Measurements from ENCODE around the gene PLEKHJ1.

PLEKHJ1 gene

GRCh38 chr19:2269244-2270156 lies 33.4 kb upstream of the PLEKHJ1 start:
- peak; percentile 98 to 99 (median 98) for DNase-seq

GRCh38 chr19:2268861-2269243 lies 32.7 kb upstream of the PLEKHJ1 start:
- DNase-seq, result no peak

GRCh38 chr19:2268480-2268830 lies 32.3 kb upstream of the PLEKHJ1 start:
- no peak for DNase-seq

- no peak for DNase-seq
Observed at GRCh38 chr19:2266183-2266993, 30.3 kb upstream of the PLEKHJ1 start.

- peak in 1 of 4 experiments; percentile 21 for DNase-seq
Observed at GRCh38 chr19:2261438-2262172, 25.5 kb upstream of the PLEKHJ1 start.

GRCh38 chr19:2260341-2260805 lies 24.2 kb upstream of the PLEKHJ1 start:
- no peak for DNase-seq

- no peak for DNase-seq
Observed at GRCh38 chr19:2259336-2259735, 23.2 kb upstream of the PLEKHJ1 start.

GRCh38 chr19:2255982-2256685 lies 20.0 kb upstream of the PLEKHJ1 start, which contains the start of gene JSRP1:
Gene JSRP1 (minus strand): TSS chr19:2256417. CDS start chr19:2255314, 1,103 bp downstream.
- no peak for DNase-seq

GRCh38 chr19:2255112-2255845 lies 19.1 kb upstream of the PLEKHJ1 start:
- no peak for DNase-seq

GRCh38 chr19:2254064-2254872 lies 18.1 kb upstream of the PLEKHJ1 start:
- no peak for DNase-seq

GRCh38 chr19:2253106-2254063 lies 17.3 kb upstream of the PLEKHJ1 start:
- peak in 2 of 4 experiments; percentile 43 to 47 for DNase-seq

GRCh38 chr19:2252797-2253105 lies 16.6 kb upstream of the PLEKHJ1 start:
- DNase-seq, result no peak

- DNase-seq, result no peak
Observed at GRCh38 chr19:2252055-2252796, 16.1 kb upstream of the PLEKHJ1 start.

GRCh38 chr19:2251106-2252054 lies 15.3 kb upstream of the PLEKHJ1 start:
- DNase-seq, result no peak

- no peak for DNase-seq
Observed at GRCh38 chr19:2250766-2251105, 14.6 kb upstream of the PLEKHJ1 start.

GRCh38 chr19:2249880-2250765 lies 14.0 kb upstream of the PLEKHJ1 start:
- no peak for DNase-seq

Data from activated CD4-positive, CD25-positive, alpha-beta regulatory T cell (primary cell).